ENCODE data around the gene CATSPER3.

CATSPER3 gene

DNA sequence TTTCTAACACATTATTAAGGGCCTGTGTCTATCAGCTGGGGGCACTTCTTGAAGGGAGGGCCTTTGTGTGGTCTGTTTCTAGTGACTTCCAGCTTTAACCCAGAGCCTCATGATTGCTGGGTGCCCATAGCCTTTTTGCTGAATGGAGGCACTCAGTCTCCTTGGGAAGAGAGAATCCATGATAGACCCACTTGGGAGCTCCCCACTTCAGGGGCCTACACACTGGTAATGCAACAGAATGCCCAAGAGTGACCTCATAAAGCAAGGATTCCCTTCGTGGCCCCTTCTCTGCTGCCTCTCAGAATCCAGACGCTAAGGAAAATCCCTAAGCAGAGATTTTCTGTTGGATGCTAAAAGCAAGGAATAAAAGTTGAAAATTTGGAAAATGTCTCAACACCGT, at the start of gene CATSPER3:
Gene CATSPER3 (plus strand): TSS at position 301 of the 400 bp plus-strand sequence. CDS start 85 bp downstream, at position 386.
- H3K27me3 ChIP-seq (ENCODE audit: control insufficient read depth in 1 of 2, insufficient read depth in 2 of 2, low read length in 2 of 2), result no peaks in the 10 kb centered on the region
- no peak within 1 kb of the TSS for H3K9ac ChIP-seq (ENCODE audit: low read depth in 1 of 2, low read length in 2 of 2)
- peaks cover 7 to 22% of the 10 kb centered on the region in 2 donors for H3K36me3 ChIP-seq (ENCODE audit: control insufficient read depth in 1 of 2, insufficient read depth in 2 of 2, low read length in 2 of 2)
- H3K9me3 ChIP-seq (ENCODE audit: control insufficient read depth in 1 of 2, low read length in 2 of 2), result no peaks in the 10 kb centered on the region
- H3K4me3 ChIP-seq (ENCODE audit: low read depth in 1 of 2, low read length in 2 of 2), result no peak within 1 kb of the TSS
- H3K27ac ChIP-seq (ENCODE audit: low read depth, low read length), result no peak within 1 kb of the TSS
- H3K4me1 ChIP-seq (ENCODE audit: control insufficient read depth in 1 of 2, insufficient read depth in 2 of 2, low read length in 2 of 2), result no peaks in the 10 kb centered on the region

- Histone ChIP-seq H3K27me3 (ENCODE audit: control insufficient read depth in 1 of 2, insufficient read depth in 2 of 2, low read length in 2 of 2) (no peaks in the 10 kb centered on the region), H3K4me1 (ENCODE audit: control insufficient read depth in 1 of 2, insufficient read depth in 2 of 2, low read length in 2 of 2) (peaks cover 27 to 50% of the 10 kb centered on the region in 2 donors), H3K4me3 (ENCODE audit: low read depth in 1 of 2, low read length in 2 of 2) (no peak overlapping the region), H3K27ac (ENCODE audit: low read depth, low read length) (no peak overlapping the region), H3K36me3 (ENCODE audit: control insufficient read depth in 1 of 2, insufficient read depth in 2 of 2, low read length in 2 of 2) (peaks cover 4 to 23% of the 10 kb centered on the region in 2 donors), H3K9me3 (ENCODE audit: control insufficient read depth in 1 of 2, low read length in 2 of 2) (no peaks in the 10 kb centered on the region), H3K9ac (ENCODE audit: low read depth in 1 of 2, low read length in 2 of 2) (no peak overlapping the region)
Measured at GRCh38 chr5:134918861-134919260, 48.8 kb upstream of the CATSPER3 start.

- Histone ChIP-seq H3K27me3 (ENCODE audit: control insufficient read depth in 1 of 2, insufficient read depth in 2 of 2, low read length in 2 of 2) (no peaks in the 10 kb centered on the region), H3K4me1 (ENCODE audit: control insufficient read depth in 1 of 2, insufficient read depth in 2 of 2, low read length in 2 of 2) (peaks cover 27 to 50% of the 10 kb centered on the region in 2 donors), H3K36me3 (ENCODE audit: control insufficient read depth in 1 of 2, insufficient read depth in 2 of 2, low read length in 2 of 2) (peaks cover 4 to 15% of the 10 kb centered on the region in 2 donors), H3K9ac (ENCODE audit: low read depth in 1 of 2, low read length in 2 of 2) (no peak overlapping the region), H3K9me3 (ENCODE audit: control insufficient read depth in 1 of 2, low read length in 2 of 2) (no peaks in the 10 kb centered on the region), H3K27ac (ENCODE audit: low read depth, low read length) (no peak overlapping the region), H3K4me3 (ENCODE audit: low read depth in 1 of 2, low read length in 2 of 2) (no peak overlapping the region)
Measured at GRCh38 chr5:134920848-134921575, 46.7 kb upstream of the CATSPER3 start.

DNA sequence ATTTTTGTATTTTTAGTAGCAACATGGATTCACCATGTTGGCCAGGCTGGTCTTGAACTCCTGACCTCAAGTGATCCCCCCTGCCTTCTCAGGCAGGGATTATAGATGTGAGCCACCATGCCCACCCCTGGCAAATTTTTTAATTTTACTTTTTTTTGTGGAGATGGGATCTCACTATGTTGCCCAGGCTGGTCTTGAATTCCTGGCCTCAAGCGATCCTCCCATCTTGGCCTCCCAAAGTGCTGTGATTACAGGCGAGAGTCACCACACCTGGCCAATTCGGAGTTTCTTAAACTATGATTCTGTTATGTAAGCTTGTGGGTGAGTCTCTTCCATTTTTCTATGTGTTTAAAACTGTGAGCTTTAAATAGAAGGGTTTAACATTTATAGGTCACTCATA, 35.2 kb upstream of the CATSPER3 start:
- Histone ChIP-seq H3K27ac (ENCODE audit: low read depth, low read length) (no peak overlapping the region), H3K9me3 (ENCODE audit: control insufficient read depth in 1 of 2, low read length in 2 of 2) (no peaks in the 10 kb centered on the region), H3K27me3 (ENCODE audit: control insufficient read depth in 1 of 2, insufficient read depth in 2 of 2, low read length in 2 of 2) (no peaks in the 10 kb centered on the region), H3K4me1 (ENCODE audit: control insufficient read depth in 1 of 2, insufficient read depth in 2 of 2, low read length in 2 of 2) (no peaks in the 10 kb centered on the region), H3K4me3 (ENCODE audit: low read depth in 1 of 2, low read length in 2 of 2) (no peak overlapping the region), H3K36me3 (ENCODE audit: control insufficient read depth in 1 of 2, insufficient read depth in 2 of 2, low read length in 2 of 2) (peaks cover 25 to 39% of the 10 kb centered on the region in 2 donors), H3K9ac (ENCODE audit: low read depth in 1 of 2, low read length in 2 of 2) (no peak overlapping the region)

DNA sequence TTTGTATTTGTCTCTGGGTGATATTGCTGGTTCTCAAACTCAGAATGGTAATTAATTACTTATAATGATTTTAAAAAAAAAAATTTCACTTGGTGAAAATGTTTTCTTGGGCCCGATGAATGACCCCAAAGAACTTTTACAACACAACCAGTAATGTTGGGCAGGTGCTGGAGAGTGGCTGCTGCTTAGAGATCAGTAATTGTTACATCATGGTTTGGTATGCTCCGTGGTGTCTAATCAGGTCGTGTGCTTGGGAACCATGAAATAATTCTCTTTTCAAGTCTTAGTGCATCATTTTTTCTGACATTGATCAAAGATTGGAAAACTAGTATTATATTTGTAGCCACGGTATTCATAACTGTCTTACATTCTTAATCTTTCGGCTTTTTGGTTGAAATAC, 33.5 kb upstream of the CATSPER3 start:
- no peak overlapping the region for H3K4me3 ChIP-seq (ENCODE audit: low read depth in 1 of 2, low read length in 2 of 2)
- H3K27me3 ChIP-seq (ENCODE audit: control insufficient read depth in 1 of 2, insufficient read depth in 2 of 2, low read length in 2 of 2), result no peaks in the 10 kb centered on the region
- H3K27ac ChIP-seq (ENCODE audit: low read depth, low read length), result no peak overlapping the region
- H3K9ac ChIP-seq (ENCODE audit: low read depth in 1 of 2, low read length in 2 of 2), result no peak overlapping the region
- H3K9me3 ChIP-seq (ENCODE audit: control insufficient read depth in 1 of 2, low read length in 2 of 2), result no peaks in the 10 kb centered on the region
- H3K4me1 ChIP-seq (ENCODE audit: control insufficient read depth in 1 of 2, insufficient read depth in 2 of 2, low read length in 2 of 2), result no peaks in the 10 kb centered on the region
- H3K36me3 ChIP-seq (ENCODE audit: control insufficient read depth in 1 of 2, insufficient read depth in 2 of 2, low read length in 2 of 2), result peaks cover 22 to 45% of the 10 kb centered on the region in 2 donors

- H3K4me3 ChIP-seq (ENCODE audit: low read depth in 1 of 2, low read length in 2 of 2), result no peak overlapping the region
- no peak overlapping the region for H3K9ac ChIP-seq (ENCODE audit: low read depth in 1 of 2, low read length in 2 of 2)
- no peaks in the 10 kb centered on the region for H3K4me1 ChIP-seq (ENCODE audit: control insufficient read depth in 1 of 2, insufficient read depth in 2 of 2, low read length in 2 of 2)
- no peaks in the 10 kb centered on the region for H3K27me3 ChIP-seq (ENCODE audit: control insufficient read depth in 1 of 2, insufficient read depth in 2 of 2, low read length in 2 of 2)
- peaks cover 25 to 31% of the 10 kb centered on the region in 2 donors for H3K36me3 ChIP-seq (ENCODE audit: control insufficient read depth in 1 of 2, insufficient read depth in 2 of 2, low read length in 2 of 2)
- H3K27ac ChIP-seq (ENCODE audit: low read depth, low read length), result no peak overlapping the region
- no peaks in the 10 kb centered on the region for H3K9me3 ChIP-seq (ENCODE audit: control insufficient read depth in 1 of 2, low read length in 2 of 2)
Measured at GRCh38 chr5:134935711-134936602, 31.8 kb upstream of the CATSPER3 start.

- Histone ChIP-seq H3K4me3 (ENCODE audit: low read depth in 1 of 2, low read length in 2 of 2) (no peak overlapping the region), H3K27me3 (ENCODE audit: control insufficient read depth in 1 of 2, insufficient read depth in 2 of 2, low read length in 2 of 2) (no peaks in the 10 kb centered on the region), H3K4me1 (ENCODE audit: control insufficient read depth in 1 of 2, insufficient read depth in 2 of 2, low read length in 2 of 2) (no peaks in the 10 kb centered on the region), H3K27ac (ENCODE audit: low read depth, low read length) (no peak overlapping the region), H3K36me3 (ENCODE audit: control insufficient read depth in 1 of 2, insufficient read depth in 2 of 2, low read length in 2 of 2) (peaks cover 19 to 23% of the 10 kb centered on the region in 2 donors), H3K9ac (ENCODE audit: low read depth in 1 of 2, low read length in 2 of 2) (no peak overlapping the region), H3K9me3 (ENCODE audit: control insufficient read depth in 1 of 2, low read length in 2 of 2) (no peaks in the 10 kb centered on the region)
Measured at GRCh38 chr5:134937526-134937925, 30.2 kb upstream of the CATSPER3 start.

DNA sequence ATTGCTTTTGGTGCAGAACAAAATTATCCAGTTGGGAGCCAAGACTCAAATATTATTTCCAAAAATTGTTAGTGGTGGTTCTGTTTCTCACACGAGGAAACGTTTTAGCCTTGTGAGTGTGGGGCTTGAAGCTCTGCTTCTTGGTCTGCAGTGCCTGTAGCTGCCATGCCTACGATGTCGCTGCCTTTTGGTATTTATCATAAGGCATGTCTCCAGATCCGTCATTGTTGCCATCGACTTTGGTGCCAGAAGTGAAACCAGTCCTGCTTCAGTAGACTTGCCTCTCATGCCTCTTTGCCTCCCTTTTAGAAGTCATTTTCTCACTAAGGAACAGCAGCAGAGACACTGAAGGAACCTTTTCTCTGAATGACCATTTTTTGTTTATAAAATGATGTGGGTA, 29.7 kb upstream of the CATSPER3 start:
- Histone ChIP-seq H3K9me3 (ENCODE audit: control insufficient read depth in 1 of 2, low read length in 2 of 2) (no peaks in the 10 kb centered on the region), H3K4me1 (ENCODE audit: control insufficient read depth in 1 of 2, insufficient read depth in 2 of 2, low read length in 2 of 2) (no peaks in the 10 kb centered on the region), H3K36me3 (ENCODE audit: control insufficient read depth in 1 of 2, insufficient read depth in 2 of 2, low read length in 2 of 2) (peaks cover 19 to 23% of the 10 kb centered on the region in 2 donors), H3K9ac (ENCODE audit: low read depth in 1 of 2, low read length in 2 of 2) (no peak overlapping the region), H3K4me3 (ENCODE audit: low read depth in 1 of 2, low read length in 2 of 2) (no peak overlapping the region), H3K27ac (ENCODE audit: low read depth, low read length) (no peak overlapping the region), H3K27me3 (ENCODE audit: control insufficient read depth in 1 of 2, insufficient read depth in 2 of 2, low read length in 2 of 2) (no peaks in the 10 kb centered on the region)

DNA sequence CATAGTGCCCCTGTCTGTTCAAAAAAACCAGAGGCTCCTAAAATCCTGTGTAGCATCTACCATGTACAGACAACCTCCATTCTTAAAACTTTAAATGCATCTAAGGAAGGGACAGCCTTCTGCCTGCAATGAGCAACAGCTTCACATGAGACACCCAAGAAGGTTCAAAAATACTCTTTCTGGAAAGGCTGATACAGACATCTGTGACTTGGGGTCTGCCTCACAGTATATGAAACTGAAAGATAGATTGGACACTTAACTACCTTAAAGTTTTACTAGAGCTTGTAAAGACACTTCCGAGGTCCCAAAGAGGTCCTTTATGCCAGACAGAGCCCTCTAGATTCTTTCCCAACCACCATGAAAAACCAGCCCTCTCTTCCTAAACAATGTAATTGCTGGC, 28.2 kb upstream of the CATSPER3 start:
- Histone ChIP-seq H3K9ac (ENCODE audit: low read depth in 1 of 2, low read length in 2 of 2) (no peak overlapping the region), H3K27me3 (ENCODE audit: control insufficient read depth in 1 of 2, insufficient read depth in 2 of 2, low read length in 2 of 2) (no peaks in the 10 kb centered on the region), H3K4me1 (ENCODE audit: control insufficient read depth in 1 of 2, insufficient read depth in 2 of 2, low read length in 2 of 2) (no peaks in the 10 kb centered on the region), H3K9me3 (ENCODE audit: control insufficient read depth in 1 of 2, low read length in 2 of 2) (no peaks in the 10 kb centered on the region), H3K27ac (ENCODE audit: low read depth, low read length) (no peak overlapping the region), H3K4me3 (ENCODE audit: low read depth in 1 of 2, low read length in 2 of 2) (no peak overlapping the region), H3K36me3 (ENCODE audit: control insufficient read depth in 1 of 2, insufficient read depth in 2 of 2, low read length in 2 of 2) (peaks cover 19 to 21% of the 10 kb centered on the region in 2 donors)

DNA sequence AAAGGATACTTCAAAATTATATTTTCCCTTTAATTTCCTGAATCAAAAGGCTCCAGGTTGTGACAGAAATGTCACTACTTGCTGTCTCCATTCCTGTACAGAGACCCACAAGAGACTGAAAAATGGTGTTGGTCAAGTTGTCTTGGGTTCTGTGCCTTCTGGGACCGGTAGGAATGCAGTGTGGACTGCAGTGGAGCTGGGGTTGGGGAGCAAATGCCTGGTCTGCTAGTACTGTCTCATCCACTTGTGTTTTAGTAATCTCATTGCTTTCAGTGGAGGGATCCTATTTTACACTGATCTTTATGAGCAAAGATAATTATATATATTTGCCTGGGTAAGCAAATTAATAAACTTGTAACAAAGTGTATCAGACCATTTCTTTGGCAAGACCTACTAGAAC, 24.2 kb upstream of the CATSPER3 start:
- H3K36me3 ChIP-seq (ENCODE audit: control insufficient read depth in 1 of 2, insufficient read depth in 2 of 2, low read length in 2 of 2), result peaks cover 3% of the 10 kb centered on the region in 2 donors
- no peak overlapping the region for H3K4me3 ChIP-seq (ENCODE audit: low read depth in 1 of 2, low read length in 2 of 2)
- no peak overlapping the region for H3K9ac ChIP-seq (ENCODE audit: low read depth in 1 of 2, low read length in 2 of 2)
- H3K4me1 ChIP-seq (ENCODE audit: control insufficient read depth in 1 of 2, insufficient read depth in 2 of 2, low read length in 2 of 2), result no peaks in the 10 kb centered on the region
- H3K27me3 ChIP-seq (ENCODE audit: control insufficient read depth in 1 of 2, insufficient read depth in 2 of 2, low read length in 2 of 2), result no peaks in the 10 kb centered on the region
- H3K27ac ChIP-seq (ENCODE audit: low read depth, low read length), result no peak overlapping the region
- H3K9me3 ChIP-seq (ENCODE audit: control insufficient read depth in 1 of 2, low read length in 2 of 2), result no peaks in the 10 kb centered on the region

Data from duodenal mucosa (tissue), 2 donors.